ENCODE data around the gene C16orf74.

DNA sequence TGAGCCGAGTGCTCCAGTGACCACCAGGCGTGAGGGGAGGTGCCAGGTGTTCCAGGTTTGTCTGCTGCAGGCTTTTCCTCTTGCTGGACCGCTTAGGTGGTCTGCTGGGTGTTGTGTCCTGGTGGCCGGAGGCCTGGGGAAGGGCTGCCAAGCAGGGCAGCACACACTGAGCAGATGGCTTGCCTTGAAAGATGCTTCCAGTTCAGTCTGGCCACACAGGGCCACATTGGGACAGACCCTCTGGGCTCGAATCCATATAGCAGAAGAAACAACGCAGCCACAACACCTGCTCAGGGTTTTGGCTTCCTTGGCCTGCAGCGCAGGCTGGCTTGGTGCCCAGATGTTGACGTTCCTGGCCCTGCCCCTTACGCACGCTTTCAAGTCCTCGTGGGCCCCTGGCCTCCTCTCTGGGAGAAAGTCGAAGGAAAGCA lies 87.0 kb downstream of the C16orf74 start:
- no peak for TF ChIP-seq EZH2 (IDR thresholded peaks at IDR 0.05; ENCODE audit: low read depth)
- no peak for TF ChIP-seq CTCF (conservative IDR thresholded peaks at IDR 0.05)
